ENCODE results near the gene SAMD5.

Gene SAMD5

DNA sequence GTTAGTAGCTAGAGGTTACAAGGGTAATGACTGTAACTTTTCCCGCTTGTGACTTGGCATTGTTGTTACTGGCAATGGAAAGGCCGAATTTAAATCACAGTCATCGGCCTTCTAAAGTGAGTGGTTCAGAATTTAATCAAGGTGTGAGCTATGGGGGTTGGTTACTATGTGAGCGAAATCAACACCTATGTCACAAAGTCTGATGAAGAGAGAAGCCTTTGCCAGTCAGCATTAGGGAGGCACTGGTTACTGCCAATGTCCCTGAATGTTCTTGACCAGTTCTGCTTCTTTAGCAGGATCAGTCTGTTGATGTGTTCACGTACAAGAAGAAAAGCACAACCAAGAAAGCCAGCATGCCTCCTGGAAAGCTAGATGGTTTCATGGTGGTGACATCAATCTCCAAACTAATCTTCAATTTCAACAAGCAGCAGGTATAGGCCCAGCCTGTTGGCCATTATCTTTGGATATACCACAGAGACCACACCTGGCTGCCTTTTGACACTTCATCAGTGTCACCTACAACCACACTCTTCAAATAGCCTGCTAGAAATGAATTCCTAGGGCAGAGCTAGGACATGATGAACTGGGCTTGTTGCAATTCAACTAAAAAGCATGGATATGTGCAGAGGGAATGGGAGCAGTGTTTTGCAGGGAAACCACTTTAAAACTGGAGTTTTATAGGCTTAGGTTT lies 17.2 kb downstream of the SAMD5 start:
- ATAC-seq, result no peak
- TF ChIP-seq SNAI2 (CRISPR knock-in tag; IDR thresholded peaks at IDR 0.05) (no peak), CREB5 (CRISPR knock-in tag; IDR thresholded peaks at IDR 0.05; ENCODE audit: low read depth) (no peak), RARB (CRISPR knock-in tag; IDR thresholded peaks at IDR 0.05) (no peak), TOX (CRISPR knock-in tag; IDR thresholded peaks at IDR 0.05; ENCODE audit: borderline replicate concordance) (no peak), ZFP30 (CRISPR knock-in tag; IDR thresholded peaks at IDR 0.05) (no peak), OSR1 (CRISPR knock-in tag; IDR thresholded peaks at IDR 0.05) (no peak), ZC3H10 (CRISPR knock-in tag; IDR thresholded peaks at IDR 0.05) (no peak), GLIS3 (CRISPR knock-in tag; IDR thresholded peaks at IDR 0.05) (no peak), ISL1 (CRISPR knock-in tag; IDR thresholded peaks at IDR 0.05) (no peak), ZNF70 (CRISPR knock-in tag; IDR thresholded peaks at IDR 0.05) (no peak)
- TF ChIP-seq, protein P1, sequence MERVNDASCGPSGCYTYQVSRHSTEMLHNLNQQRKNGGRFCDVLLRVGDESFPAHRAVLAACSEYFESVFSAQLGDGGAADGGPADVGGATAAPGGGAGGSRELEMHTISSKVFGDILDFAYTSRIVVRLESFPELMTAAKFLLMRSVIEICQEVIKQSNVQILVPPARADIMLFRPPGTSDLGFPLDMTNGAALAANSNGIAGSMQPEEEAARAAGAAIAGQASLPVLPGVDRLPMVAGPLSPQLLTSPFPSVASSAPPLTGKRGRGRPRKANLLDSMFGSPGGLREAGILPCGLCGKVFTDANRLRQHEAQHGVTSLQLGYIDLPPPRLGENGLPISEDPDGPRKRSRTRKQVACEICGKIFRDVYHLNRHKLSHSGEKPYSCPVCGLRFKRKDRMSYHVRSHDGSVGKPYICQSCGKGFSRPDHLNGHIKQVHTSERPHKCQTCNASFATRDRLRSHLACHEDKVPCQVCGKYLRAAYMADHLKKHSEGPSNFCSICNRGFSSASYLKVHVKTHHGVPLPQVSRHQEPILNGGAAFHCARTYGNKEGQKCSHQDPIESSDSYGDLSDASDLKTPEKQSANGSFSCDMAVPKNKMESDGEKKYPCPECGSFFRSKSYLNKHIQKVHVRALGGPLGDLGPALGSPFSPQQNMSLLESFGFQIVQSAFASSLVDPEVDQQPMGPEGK (CRISPR knock-in tag; IDR thresholded peaks at IDR 0.05; ENCODE audit: borderline replicate concordance), result no peak

DNA sequence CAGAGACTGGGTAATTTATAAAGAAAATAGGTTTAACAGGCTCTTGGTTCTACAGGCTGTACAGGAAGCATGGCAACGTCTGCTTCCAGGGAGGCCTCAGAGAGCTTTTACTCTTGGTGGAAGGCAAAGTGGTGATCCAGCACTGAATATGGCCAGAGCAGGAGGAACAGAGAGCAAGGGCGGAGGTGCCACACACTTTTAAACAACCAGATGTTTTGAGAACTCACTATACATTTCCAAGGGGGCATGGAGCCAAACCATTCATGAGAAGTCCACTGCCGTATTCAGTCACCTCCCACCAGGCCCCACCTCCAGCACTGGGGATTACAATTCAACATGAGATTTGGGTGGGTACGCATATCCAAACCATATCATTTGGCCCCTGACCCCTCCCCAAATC lies 18.7 kb downstream of the SAMD5 start:
- no peak for ATAC-seq
- no peak for TF ChIP-seq ZNF565 (CRISPR knock-in tag; conservative IDR thresholded peaks at IDR 0.05; ENCODE audit: low read depth)
- TF ChIP-seq PPARA (CRISPR knock-in tag; IDR thresholded peaks at IDR 0.05; ENCODE audit: borderline replicate concordance), result no peak
- no peak for TF ChIP-seq POU6F1 (CRISPR knock-in tag; IDR thresholded peaks at IDR 0.05; ENCODE audit: borderline replicate concordance, low read depth)
- TF ChIP-seq SNAI2 (CRISPR knock-in tag; IDR thresholded peaks at IDR 0.05), result no peak
- TF ChIP-seq OSR1 (CRISPR knock-in tag; IDR thresholded peaks at IDR 0.05), result no peak
- TF ChIP-seq RARB (CRISPR knock-in tag; IDR thresholded peaks at IDR 0.05), result no peak
- no peak for TF ChIP-seq CSDC2 (CRISPR knock-in tag; IDR thresholded peaks at IDR 0.05)
- TF ChIP-seq ZFP3 (CRISPR knock-in tag; IDR thresholded peaks at IDR 0.05), result no peak
- no peak for TF ChIP-seq TCF4 (CRISPR knock-in tag; IDR thresholded peaks at IDR 0.05; ENCODE audit: borderline replicate concordance)
- TF ChIP-seq, protein P1 (CRISPR knock-in tag; IDR thresholded peaks at IDR 0.05; ENCODE audit: borderline replicate concordance), result no peak
- TF ChIP-seq CREB5 (CRISPR knock-in tag; IDR thresholded peaks at IDR 0.05; ENCODE audit: low read depth), result no peak
- no peak for TF ChIP-seq ZC3H10 (CRISPR knock-in tag; IDR thresholded peaks at IDR 0.05)
- TF ChIP-seq ISL1 (CRISPR knock-in tag; IDR thresholded peaks at IDR 0.05), result no peak
- no peak for TF ChIP-seq GLIS3 (CRISPR knock-in tag; IDR thresholded peaks at IDR 0.05)
- no peak for TF ChIP-seq BACH2 (CRISPR knock-in tag; IDR thresholded peaks at IDR 0.05; ENCODE audit: borderline replicate concordance)

DNA sequence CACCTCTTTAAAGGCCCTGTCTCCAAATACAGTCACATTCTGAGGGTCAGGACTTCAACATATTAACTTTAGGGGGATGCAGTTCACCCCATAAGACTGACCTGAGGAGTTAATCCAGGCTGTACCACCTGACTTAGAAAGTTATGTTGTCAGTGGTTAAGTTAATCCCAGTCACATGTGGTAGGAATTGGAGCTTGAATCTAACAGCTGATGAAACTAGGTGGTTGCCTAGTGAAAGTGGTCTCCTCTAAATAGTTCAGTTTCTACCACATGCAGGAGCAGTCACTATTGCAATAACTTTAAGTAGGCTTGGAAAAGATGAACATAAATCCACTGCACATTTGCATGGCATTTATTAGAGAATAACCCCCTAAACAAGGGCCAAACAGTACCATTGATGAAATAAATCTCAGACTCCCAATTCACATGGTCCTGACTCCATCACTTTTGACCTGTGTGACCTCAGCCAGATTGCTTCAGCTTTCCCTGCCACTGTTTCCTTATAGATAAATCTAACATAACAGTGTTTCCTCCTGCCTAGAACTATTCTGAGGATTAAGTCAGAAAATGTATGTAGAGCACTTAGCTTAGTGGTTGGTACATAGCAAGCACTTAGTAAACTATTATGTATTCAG lies 20.1 kb downstream of the SAMD5 start:
- TF ChIP-seq GLIS3 (CRISPR knock-in tag; IDR thresholded peaks at IDR 0.05) (no peak), PPARA (CRISPR knock-in tag; IDR thresholded peaks at IDR 0.05; ENCODE audit: borderline replicate concordance) (no peak), TCF4 (CRISPR knock-in tag; IDR thresholded peaks at IDR 0.05; ENCODE audit: borderline replicate concordance) (no peak), TSHZ2 (CRISPR knock-in tag; IDR thresholded peaks at IDR 0.05) (no peak), TOX (CRISPR knock-in tag; IDR thresholded peaks at IDR 0.05; ENCODE audit: borderline replicate concordance) (no peak), ZNF8 (CRISPR knock-in tag; IDR thresholded peaks at IDR 0.05) (no peak), ESRRG (CRISPR knock-in tag; IDR thresholded peaks at IDR 0.05) (no peak), ZFP3 (CRISPR knock-in tag; IDR thresholded peaks at IDR 0.05) (no peak), ZFP30 (CRISPR knock-in tag; IDR thresholded peaks at IDR 0.05) (no peak), ZC3H10 (CRISPR knock-in tag; IDR thresholded peaks at IDR 0.05) (no peak), ZNF565 (CRISPR knock-in tag; conservative IDR thresholded peaks at IDR 0.05; ENCODE audit: low read depth) (no peak)
- ATAC-seq, result no peak

Measured in SK-N-SH treated with all-trans-retinoic acid at 6 μM for 48 hours (cell line).